Esophagus squamous epithelium (tissue), 4 donors: ENCODE measurements around the gene LDLRAD4.

ENCODE experiments used
- CTCF ChIP-seq, 6 experiments: fragments of 450-650 bp in 4 of 6; fragments of 200-600 bp in 2 of 6; sonication (generic) in 2 of 6; IDR thresholded peaks; one replicate each; pipeline ENCODE4 v1.5.1; 2016 to 2019; ENCODE audit warnings: antibody characterized with exemption in 6 of 6, mild to moderate bottlenecking in 4 of 6, moderate library complexity in 4 of 6
- POLR2A ChIP-seq, 4 donors: fragments of 450-650 bp; IDR thresholded peaks; one replicate each; pipeline ENCODE4 v1.6.1; 2017; ENCODE audit warnings: antibody characterized with exemption in 4 of 4, mild to moderate bottlenecking in 4 of 4, moderate library complexity in 3 of 4

- no peak for TF ChIP-seq POLR2A (IDR thresholded peaks at IDR 0.05)
- TF ChIP-seq CTCF (IDR thresholded peaks at IDR 0.05): peak in 5 of 6 experiments; percentile 16 to 39 (median 29)
Observed at GRCh38 chr18:13530879-13531387, 312.4 kb downstream of the LDLRAD4 start.
